GM12865 (cell line): ENCODE results near the gene SNX9.
"Not testable (repeated sequence)": the region's sequence is repeated elsewhere in the genome, so short reads cannot be mapped to it uniquely, and the experiment has no call there.

Experiments used
- DNase-seq: peaks from one replicate; pipeline ENCODE4 v3.0.0; 2010; ENCODE audit warnings: low read depth
- H3K4me3 ChIP-seq: 2 replicates; pipeline ENCODE4 v1.5.1; 2011; ENCODE audit warnings: mild to moderate bottlenecking, low read depth, low read length, control low read depth
- TF ChIP-seq, protein P1 (sequence below): IDR thresholded peaks from 2 replicates; pipeline ENCODE4 v1.5.1; 2011; ENCODE audit warnings: low read length, control low read depth, low read depth, inconsistent platforms; ENCODE audit not compliant: insufficient read depth; ENCODE audit errors: missing control alignments

Gene SNX9

DNA sequence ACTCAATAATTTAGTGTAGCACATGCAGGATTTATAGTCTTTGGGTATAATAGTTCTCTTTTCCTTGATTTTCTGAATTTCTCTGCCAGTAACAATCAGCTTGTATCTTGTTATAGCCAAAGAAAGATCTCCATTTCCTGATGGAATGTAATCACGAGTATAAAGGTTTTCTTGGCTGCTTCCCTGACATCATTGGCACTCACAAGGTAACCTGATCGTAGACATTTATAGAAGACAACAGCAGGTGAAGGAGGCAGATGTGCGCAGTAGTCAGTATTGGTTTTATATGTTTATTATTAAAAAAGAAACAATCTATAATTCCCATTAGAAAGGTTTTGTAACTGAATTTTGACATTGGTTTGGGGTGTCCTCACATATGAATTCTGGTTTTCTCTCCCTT is 114.3 kb downstream of the SNX9 start:
- no peak for DNase-seq

DNA sequence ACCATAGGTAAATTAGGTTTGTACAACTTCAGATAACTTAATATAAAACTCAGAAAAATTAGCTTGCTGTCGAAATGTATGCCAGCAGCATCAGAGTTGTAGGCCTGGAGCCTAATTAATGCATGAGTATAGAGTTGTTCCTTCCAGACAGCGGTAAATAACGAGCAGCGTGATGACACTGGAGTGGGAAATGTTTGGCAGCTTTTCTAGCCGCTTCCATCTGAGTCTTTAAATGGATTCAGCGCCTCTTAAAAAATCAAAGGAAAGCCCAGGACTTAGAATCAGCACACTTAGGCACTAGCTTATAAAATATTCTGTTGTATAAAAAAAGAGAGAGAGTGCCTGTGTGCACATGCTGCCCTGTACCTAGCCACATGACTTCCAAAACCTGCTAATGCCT is 114.9 kb downstream of the SNX9 start:
- DNase-seq: no peak
- TF ChIP-seq, protein P1, sequence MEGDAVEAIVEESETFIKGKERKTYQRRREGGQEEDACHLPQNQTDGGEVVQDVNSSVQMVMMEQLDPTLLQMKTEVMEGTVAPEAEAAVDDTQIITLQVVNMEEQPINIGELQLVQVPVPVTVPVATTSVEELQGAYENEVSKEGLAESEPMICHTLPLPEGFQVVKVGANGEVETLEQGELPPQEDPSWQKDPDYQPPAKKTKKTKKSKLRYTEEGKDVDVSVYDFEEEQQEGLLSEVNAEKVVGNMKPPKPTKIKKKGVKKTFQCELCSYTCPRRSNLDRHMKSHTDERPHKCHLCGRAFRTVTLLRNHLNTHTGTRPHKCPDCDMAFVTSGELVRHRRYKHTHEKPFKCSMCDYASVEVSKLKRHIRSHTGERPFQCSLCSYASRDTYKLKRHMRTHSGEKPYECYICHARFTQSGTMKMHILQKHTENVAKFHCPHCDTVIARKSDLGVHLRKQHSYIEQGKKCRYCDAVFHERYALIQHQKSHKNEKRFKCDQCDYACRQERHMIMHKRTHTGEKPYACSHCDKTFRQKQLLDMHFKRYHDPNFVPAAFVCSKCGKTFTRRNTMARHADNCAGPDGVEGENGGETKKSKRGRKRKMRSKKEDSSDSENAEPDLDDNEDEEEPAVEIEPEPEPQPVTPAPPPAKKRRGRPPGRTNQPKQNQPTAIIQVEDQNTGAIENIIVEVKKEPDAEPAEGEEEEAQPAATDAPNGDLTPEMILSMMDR: no peak
- H3K4me3 ChIP-seq: no peak overlapping the region

More for the DNA sequence above, 114.3 kb downstream of the SNX9 start:
- TF ChIP-seq, protein P1: no peak
- H3K4me3 ChIP-seq: no peak overlapping the region

DNA sequence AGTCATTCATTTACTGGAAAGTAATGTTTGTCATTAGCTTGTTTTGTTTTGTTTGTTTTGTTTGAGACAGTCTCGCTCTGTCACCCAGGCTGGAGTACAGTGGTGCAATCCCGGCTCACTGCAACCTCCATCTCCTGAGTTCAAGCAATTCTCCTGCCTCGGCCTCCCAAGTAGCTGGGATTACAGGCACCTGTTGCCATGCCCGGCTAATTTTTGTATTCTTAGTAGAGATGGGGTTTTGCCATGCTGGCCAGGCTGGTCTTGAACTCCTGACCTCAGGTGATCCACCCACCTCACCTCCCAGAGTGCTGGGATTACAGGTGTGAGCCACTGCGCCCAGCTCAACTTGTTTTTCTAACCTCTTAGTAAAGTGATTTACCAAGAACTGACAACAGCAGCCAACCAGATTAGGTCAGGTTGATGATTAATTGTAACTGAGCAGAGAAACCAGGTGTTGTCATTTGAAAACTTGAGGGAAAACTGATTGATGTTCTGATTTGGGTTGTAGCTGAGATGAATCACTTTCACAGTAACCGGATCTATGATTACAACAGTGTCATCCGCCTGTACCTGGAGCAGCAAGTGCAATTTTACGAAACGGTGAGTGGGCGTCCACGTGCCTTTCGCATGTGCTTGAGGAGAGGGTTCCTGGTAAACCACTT is 117.5 kb downstream of the SNX9 start:
- not testable (repeated sequence) for DNase-seq, H3K4me3 ChIP-seq

DNA sequence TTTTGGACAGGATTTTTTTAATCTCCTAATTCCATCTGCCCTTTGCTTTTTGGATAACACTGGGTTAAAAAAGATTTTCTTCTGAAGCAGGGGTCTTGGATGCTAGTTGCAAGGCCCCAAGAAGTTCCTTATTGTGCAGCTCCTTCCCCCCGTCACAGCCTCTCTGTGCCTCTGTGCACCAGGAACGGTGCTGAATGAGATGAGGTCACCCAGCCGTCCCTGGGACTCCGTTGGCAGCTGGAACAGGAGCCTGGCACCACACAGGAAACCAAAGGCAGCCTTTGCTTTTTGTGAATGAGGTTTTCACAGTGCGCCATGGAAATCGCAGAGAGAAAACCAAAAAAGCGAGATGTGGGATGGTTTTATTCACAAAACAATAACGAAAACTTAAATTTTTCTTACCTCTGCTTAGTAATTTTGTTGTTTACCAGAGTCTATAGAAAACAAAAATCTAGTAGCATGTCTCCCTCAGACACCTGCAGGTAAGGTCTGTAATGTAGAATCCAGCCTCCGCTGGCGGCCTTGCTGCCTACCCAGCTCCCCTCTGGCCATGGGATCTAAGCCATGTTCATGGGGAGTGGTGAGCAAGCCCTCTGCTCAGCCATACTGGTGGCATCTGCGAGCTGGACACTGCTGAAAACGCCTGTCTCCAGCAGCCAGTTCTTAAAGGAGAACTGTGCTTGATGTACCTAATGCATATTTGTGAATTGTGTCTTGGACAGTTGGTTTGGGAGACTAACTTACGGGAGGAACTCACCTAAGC is 118.2 kb downstream of the SNX9 start:
- TF ChIP-seq, protein P1: no peak

DNA sequence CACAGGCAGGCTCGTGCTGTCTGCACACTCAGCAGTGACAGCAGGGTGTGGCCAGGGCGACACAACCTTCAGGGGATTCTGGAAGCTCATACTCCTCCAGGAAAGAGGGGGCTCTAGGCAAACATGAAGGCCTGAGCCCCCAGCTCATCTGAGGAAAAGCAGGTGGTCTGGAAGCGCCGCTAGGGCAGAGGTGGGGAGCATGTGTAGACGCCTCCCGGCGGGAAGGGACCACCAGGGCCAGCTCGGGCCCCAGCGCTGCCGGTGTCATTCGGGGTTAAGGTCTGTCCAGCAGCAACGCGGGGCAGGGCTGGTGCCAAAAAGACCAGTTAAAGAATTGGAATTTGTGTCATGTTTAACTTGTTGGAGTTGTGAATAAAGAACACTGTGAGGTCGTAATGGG is 119.3 kb downstream of the SNX9 start:
- DNase-seq: no peak
- TF ChIP-seq, protein P1: no peak
- no peak overlapping the region for H3K4me3 ChIP-seq

More for the DNA sequence above, 118.2 kb downstream of the SNX9 start:
- H3K4me3 ChIP-seq: no peak overlapping the region
- DNase-seq: no peak

DNA sequence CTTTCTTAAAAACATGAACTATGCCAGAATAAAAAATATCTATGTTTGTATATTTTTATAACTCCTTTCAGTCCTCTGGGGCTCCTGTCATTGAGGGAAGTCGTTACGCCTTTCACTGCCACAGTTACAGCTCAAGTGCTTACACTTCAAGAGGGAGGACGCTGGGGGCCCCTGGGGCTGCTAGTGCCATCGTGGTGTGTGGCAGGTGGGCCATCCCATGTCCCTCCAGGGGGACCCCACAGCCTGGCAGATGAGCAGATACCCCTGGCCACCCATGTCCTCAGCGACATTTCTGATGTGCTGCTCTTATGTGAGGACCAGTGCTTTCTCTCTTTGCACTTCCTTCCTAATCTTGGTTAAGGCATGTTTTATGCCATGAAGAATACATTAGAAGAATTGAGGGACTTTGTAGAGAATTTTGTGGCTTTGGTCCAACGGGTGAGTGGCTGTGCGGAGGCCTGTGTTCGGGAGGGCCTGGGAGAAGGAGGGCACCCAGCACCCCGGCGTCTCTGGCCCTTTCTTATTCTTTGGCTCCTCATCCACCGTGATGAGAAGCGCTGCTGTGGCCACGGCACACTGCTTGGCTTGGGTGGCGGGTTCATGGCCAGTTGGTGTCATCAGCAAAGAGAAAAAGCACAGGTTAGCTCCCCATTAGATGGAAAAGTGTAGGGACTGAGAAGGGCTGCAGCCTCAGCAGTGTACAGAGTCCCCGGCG is 120.4 kb downstream of the SNX9 start:
- H3K4me3 ChIP-seq: no peak overlapping the region
- no peak for DNase-seq
- TF ChIP-seq, protein P1: no peak

DNA sequence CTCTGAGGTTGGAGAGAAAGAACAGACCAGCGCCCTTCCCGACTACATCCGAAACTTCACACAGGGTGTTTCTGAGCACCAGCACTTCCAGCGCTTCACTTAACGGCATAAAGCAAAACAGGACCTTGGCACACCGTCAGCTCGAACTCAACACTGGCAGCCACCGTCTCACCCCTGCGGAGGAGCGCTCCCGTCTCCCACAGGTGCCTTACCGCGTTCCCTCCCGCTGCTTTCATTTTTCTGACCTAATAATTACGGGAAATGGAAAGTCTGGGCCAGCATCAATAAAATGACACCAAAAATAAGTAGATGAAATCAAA is 120.9 kb downstream of the SNX9 start:
- DNase-seq: no peak
- no peak overlapping the region for H3K4me3 ChIP-seq
- TF ChIP-seq, protein P1: no peak
